NCI-H446 treated with DMSO at 0.1 percent for 48 hours (cell line): ENCODE measurements around the gene PLD2.
"Not testable (repeated sequence)": the region's sequence is repeated elsewhere in the genome, so short reads cannot be mapped to it uniquely, and the experiment has no call there.

Experiments
- DNase-seq: peaks from one replicate; lab custom pipeline; 2025; lab: John Stamatoyannopoulos, UW

PLD2 gene

DNA sequence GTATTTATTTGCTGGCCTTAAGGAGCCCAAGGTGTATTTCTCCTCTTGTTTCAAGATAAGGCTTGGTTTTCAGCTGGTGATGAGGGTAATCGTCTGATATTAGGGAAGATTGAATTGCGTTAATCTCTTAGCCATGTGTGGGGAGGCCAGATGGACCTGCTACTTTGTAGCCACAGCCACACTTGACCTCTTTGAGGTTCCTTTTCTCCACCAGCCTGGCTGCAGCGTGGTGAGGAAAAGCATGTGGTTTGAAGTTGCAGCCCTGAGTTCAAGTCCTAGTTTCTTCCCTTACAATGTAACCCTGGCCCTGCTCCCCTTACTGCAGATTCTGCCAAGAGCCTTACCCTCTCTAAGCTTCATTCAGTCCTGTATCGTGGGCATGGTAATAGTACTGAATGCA, 29.3 kb downstream of the PLD2 start:
- DNase-seq = no peak

DNA sequence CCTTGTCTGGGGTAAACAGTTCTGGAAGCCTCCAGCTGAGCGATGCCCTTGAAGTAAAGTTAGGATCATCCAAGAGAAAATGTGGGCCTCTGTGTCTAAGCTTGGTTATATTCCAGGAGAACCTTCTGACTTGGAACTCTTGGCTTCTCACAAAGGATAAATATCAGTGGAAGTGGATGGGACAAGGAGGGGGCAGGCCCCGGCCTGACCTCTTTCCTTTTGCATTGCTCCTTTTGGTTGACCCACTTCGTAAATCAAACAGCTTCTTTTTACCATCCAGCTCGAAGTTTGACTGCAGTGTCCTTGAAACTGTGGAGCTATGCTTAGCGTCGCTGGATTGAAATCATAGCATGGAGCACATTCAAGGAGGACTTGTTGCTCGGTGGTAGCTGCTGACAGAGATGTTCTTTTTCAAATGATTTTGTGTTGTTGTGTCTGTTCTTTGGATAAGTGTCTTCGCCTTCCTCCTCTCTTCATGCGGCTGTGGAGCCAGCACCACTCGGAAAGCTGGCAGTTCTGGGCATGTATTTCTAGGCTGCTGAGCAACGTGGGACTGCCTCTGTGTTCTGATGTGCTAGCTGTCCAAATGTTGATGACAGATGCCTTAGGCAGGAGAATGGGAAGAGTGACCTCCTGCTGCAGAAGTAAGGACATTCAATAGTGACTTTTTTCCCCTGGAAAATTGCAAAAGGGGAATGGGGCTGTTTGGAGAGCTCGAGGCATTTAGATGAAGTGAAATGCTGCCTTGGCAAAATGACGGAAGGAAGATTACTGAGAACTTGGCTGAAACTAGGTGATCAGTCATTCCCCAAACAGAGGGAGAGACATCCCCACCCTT, 30.7 kb downstream of the PLD2 start:
- DNase-seq = no peak

DNA sequence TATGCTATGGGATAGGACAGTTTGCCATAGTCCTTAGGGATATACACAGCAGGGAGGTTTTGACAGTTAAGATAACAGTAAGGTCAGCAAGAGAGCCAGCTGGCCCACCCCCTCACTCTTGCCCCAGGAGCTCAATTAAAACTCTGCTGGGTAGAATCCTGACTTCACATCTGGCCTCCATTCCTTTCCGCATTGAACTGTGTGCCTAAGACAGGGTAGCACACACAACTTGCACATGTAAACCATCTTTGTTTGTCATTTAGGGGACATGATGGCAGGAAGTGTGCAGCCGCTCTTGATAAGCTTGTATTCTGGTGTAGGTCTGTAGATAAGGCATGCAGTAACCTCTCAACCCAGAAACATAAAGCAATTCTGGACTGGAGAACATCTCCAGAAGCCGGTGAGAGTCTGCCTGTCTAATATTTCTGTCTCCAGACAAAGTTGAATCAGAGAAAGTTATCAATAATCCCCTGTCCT, 31.4 kb downstream of the PLD2 start:
- no peak for DNase-seq

DNA sequence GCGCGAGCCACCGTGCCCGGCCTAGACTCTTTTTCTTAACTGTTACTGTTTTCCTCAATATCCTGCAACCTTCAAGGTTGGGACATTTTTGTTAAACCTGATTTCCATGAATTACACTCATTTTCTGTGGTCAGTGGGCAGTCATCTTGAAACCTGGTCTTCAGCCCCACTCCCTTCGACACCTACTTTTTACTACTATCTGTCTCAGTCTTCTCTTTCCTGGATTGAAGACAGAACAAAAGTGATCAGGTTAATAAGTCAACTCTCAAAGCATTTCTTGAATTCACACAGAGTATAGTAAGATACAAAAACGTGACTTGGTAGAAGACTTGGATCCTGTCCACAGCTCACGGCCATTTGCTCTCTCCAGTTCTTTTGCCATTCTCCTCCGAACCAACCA, 32.3 kb downstream of the PLD2 start:
- DNase-seq = no peak

DNA sequence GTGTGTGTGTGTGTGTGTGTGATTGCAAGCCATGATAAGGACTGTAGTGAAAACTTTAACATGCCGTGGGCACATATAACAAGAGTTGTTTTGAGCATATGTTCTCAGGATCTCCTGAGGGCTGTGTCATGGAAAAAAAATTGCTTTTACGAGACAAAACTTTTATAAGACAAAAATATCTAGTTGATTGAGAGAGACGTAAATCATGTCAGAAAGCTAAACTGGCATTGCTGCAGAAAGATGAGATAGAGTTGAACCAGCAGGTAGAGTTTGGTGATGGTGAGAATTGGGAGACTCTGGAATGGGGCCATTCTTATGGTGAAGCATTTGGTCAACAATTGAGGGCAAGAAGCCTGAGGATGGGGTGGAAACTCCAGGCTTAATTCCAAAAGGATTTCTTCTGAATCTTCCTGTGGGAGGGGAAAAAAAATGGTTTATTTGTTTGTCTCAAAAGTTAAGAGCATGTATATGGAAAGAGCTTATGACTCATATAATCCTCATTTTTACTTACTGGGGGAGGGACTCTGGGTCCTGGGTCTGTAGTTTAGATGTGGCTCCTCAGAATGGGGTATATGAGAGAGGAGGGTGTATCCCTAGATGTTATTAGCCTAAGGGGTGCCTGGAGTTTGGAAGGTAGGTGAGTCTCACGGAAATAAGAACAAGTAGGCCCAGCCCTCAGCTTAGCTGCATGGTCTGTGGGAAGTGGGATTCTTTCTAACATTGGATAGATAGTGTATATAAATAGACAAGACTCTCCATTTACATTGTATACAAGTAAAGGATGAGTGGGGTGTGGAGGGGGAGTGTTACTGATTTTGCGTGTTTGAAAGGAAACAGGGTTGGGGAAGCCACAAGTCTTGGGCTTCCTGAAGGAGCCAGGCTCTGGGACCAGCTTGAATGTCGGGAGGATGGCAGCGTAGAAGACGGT, 33.3 kb downstream of the PLD2 start:
- no peak for DNase-seq

DNA sequence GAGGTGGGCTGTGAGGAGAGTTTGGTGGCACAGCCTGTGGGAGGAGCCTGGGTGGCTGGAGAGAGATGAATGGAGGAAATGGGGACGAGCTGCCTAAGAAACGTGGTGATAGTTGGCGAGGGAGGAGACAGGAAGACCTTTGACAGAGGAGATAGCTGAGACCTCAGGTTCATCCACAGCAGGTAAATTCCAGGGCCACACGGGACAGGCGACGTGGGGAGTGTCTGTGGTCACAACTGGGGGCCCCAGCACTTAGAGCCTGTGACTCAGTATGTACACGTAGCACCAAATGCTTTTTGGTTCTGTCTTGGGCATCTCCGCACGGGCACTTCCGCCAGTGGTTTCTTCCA, 33.9 kb downstream of the PLD2 start:
- DNase-seq = no peak

DNA sequence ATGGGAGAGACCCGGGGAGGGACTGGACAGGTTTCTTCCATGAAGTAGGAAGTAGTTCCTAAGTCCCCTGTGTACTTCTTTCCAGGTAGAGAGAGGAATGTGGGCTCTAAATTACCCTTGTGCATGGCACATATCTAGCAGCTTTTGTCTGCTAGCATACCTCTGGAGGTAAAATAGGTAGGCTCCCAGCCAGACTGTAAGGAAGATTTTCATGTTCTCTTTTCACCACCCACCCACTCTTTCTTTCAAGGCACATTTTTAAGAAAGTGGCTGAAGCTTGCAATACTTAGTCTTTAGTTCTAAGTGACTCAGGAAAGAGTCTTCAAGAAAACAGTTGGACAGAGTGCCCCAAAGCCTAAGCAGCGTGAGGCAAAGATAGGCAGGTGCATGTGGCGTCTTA, 35.4 kb downstream of the PLD2 start:
- DNase-seq = no peak

DNA sequence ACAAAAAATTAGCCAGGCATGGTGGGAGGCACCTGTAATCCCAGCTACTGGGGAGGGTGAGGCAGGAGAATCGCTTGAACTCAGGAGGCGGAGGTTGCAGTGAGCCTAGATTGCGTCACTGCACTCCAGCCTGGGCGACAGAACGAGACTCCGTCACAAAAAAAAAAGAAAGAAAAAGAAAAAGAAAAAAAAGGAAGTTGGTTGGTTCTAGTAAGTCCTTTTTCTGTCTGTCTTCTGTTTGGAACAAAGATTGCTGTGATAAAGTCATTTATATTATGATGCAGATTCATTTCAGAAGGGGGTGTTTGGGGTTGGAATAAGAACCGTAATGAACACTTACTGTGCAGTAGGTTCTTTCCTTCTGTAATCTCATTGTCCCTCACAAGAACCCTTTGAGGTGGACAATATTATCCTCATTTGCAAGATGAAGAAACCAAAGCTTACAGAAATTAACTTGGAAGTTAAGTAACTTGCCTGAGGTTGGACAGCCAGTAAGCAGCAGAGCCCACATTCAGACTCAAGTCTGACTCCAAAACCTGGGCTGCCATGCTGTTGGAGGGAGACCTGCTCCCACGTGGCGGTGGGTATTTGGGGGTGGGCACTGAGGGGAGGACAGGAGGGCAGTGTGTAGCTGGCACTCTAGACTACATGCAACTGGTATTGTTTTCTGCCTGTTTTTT, 36.5 kb downstream of the PLD2 start:
- DNase-seq = no peak

DNA sequence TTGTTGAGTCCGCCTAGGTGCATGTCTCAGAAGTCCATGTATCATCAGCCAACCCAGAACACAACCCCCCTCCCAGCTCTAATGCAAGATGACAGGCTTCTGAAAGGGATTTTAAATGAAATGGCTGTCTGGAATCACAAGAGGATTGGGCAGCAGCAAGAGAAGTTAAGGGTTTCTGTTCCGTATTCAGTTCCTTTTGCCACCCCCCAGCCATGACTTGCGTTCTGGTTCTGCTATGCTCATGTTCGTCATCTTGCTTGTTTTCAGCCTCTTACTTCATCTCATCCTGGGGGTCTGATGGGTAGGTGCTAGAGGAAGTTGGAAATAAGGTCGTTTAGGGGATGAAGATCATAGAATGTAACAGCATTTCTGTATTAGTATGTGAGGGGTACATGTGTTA, 38.2 kb downstream of the PLD2 start:
- no peak for DNase-seq

DNA sequence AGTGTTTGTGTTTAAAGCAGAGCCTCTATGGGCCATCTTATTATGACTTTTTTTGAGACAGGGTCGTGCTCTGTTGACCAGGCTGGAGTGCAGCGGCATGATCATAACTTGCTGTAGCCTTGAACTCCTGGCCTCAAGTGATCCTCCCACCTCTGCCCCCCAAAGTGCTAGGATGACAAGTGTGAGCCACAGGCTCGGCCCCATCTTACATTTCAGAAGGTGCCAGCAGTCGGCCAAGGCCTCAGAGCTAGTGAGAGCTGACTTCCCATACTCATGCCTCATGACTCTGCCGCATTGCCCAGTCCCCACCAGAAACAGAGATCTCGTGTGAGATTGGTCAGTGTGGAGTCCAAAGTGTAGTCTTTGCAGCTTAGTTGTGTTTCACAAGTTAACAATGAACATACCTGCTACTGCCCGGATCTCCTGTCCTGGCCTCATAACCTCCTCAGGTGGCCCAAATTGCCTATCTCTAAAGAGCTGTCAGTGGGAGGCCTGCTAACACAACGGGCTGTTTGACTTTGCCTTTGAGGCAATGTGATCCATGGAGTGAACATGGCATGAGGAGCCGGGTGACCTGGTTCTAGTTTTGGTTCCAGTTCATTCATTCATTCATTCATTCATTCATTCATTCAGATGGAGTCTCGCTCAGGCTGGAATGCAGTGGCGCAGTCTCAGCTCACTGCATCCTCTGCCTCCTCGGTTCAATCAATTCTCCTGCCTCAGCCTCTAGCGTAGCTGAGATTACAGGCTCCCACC, 39.9 kb downstream of the PLD2 start:
- no peak for DNase-seq

DNA sequence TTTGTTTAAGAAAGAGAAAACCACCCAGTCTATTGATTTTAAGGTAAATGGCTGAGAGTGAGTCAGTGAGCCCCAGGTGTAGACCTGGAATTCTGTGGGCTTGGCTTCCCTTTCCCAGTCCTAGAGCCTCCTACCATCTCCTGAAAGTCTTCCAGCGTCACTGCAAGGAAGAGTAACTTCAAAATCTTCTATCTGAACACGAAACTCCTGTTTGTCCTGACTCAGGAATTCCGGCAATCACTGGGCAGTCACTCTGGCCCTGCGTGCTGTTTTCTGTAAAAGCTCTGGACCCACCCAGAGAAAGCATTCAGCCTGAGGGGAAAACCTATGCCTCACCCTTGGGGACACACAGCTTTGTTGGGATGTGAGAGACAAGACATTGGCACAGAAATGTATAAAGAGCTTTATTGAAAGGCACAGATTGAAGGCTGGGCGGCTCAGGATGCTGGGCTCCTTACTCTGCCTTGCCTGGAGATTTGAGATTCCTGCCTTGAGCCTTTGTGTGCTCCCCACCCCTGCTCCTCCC, 42.1 kb downstream of the PLD2 start:
- no peak for DNase-seq

DNA sequence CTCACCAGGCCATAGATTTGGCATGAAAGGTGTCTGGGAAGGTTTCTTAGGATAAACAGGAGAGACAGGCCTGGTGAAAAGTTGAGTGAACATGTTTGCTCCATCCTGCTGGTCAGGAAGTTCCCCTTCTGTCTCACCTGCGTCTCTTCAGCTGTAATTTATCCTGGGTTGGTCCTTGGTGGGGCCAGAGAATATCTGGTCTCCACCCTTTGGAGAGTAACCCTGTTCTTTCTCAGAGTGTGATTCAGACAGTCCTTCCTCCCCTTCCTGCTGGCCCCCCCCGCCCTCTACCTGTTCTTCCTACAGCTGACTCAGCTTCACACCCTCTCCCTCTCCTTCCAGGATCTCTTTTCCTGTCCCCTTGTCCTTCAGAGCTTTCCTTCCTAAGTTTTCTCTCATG, 43.3 kb downstream of the PLD2 start:
- DNase-seq = no peak

DNA sequence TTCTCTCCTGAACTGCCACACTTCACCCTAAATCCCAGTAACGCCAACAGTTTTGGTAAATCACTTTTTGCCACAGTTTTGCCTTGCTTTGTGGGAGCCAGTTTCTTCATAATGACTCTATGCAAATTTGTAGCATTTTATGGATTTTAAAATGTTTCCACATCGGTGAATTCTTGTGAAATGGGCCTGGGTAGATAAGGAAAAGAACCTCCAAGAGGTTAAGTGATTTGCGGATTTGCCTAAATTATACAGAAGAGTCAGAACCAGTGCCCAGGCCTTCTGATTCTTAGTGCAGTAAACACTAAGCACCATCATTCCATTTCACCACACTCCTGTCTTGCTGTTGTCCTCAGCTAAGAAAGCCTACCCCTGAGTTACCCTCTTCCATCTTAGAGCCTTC, 44.1 kb downstream of the PLD2 start:
- DNase-seq = no peak

DNA sequence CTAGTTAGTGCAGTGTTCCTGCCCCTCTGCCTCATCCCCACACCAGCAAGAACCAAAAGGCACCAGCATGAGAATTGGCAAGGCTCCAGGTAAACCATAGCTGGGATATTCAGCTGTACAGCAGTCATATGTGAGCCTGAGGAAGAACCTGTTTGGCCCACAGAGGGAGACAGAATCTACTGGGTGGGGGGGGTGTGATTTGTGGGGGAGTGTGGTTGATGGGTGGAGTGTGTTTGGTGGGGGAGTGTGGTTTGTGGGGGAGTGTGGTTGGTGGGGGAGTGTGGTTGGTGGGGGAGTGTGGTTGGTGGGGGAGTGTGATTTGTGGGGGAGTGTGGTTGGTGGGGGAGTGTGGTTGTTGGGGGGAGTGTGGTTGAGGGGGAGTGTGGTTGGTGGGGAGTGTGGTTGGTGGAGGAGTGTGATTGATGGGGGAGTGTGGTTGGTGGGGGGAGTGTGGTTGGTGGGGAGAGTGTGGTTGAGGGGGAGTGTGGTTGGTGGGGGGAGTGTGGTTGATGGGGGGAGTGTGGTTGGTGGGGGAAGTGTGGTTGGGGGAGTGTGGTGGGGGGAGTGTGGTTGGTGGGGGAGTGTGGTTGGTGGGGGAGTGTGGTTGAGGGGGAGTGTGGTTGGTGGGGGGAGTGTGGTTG, 45.7 kb downstream of the PLD2 start:
- no peak for DNase-seq

DNA sequence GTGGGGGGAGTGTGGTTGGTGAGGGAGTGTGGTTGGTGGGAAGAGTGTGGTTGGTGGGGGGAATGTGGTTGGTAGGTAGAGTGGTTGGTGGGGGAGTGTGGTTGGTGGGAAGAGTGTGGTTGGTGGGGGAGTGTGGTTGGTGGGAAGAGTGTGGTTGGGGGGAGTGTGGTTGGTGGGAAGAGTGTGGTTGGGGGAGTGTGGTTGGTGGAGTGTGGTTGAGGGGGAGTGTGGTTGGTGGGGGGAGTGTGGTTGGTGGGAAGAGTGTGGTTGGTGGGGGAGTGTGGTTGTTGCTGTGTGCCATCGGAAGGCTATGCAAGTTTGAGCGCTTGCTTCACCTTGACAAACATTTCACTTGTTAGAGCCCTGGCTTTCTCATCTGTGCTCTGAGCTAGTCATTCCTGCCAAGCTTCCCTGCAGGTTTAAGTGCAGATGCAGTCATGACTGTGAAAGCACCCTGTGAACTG, 46.3 kb downstream of the PLD2 start:
- no peak for DNase-seq

DNA sequence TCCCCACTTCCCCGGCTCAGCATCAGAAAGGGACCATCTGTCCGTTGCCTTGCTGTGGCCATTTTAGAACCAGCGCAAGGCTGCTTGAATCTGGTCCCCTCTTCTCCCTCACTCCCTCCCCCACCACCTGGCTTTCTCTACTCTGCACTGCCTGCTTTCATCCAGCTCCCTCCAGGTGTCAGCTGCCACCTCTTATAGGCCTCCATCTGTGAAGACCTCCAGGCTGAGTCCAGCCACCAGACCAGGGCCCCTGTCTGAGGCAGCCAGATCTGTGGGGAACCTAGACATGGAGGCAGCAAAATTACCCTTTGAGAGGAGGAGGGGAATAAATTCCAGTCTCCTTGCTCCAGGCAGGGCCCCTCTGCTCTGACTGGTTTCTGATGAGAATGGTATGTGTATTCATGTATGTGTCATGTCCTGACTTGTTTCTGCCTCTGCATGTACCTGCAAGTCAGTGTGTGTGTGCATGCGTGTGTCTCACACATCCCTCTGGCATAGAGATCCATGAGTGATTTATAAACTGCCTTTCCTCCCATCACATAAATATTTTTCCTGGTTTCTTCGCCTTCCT, 47.2 kb downstream of the PLD2 start:
- DNase-seq = no peak

DNA sequence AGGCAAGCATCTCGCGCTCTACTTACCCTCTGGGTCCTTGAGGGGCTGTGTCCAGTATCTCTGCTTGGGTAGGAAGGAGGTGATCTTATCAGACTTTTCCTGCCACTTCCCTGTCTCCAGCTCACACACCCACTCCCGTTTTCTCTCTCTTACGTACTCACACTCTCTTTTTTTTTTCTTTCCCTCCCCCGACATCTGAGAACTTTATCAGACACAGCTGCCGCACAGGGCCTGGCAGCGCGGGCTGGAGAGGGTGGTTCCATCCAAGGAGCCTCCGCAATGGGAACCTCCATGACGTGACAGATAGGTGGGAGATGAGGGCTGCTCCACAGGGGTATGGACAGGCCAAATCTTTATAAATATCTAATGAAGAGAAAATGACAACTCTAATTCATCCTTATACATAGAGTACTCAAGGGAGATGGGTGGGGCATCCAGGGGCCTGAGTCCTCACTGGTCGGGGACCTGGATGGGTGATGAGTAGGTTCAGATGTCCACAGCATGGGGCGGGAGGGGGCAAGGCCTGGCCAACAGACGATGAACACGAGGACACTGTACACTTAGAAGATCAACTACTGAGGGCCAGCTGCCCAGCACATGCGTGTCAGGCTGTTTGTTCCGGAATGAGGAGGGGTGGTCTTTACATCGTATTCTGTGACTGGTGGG, 49.5 kb downstream of the PLD2 start:
- no peak for DNase-seq

DNA sequence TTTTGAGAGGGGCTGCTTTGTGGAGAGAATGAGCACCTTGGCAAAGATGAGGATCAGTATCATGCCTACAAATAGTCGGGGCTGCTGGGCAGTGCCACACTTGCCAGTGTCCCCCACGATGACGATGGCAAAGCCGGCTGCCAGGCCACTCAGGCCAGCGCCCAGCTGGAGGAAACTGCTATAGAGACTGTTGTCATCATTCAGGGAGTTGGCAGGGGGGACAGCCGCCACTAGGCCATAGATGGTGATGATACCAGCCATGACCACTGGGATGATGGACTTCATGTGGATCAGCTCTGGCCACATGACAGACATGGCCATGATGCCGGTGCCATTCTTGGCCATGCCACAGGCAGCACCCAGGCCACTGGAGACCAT, 50.0 kb downstream of the PLD2 start:
- DNase-seq = no peak

DNA sequence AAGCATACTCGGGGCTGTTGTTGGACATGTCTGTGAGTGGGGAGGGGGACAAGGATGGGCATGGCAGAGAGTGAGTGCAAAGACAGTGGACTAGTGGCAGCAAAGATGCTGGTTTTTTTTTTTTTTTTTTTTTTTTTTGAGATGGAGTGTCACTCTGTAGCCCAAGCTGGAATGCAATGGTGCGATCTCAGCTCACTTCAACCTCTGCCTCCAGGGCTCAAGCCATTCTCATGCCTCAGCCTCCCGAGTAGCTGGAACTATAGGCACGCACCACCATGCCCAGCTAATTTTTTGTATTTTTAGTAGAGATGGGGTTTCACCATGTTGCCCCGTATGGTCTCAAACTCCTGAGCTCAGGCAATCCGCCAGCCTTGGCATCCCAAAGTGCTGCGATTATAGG, 50.4 kb downstream of the PLD2 start:
- not testable (repeated sequence) for DNase-seq
